A172 (cell line): ENCODE measurements around the gene APOBEC4. TPM values are rescaled to one million over a fixed set of nuclear protein-coding genes. Genes with fewer than 3 reads are reported as not detected.
"Not testable (repeated sequence)": the region's sequence is repeated elsewhere in the genome, so short reads cannot be mapped to it uniquely, and the experiment has no call there.

Source experiments
- DNase-seq: peaks from one replicate; pipeline ENCODE4 v3.0.0-alpha.2; 2015; ENCODE audit warnings: low spot score
- total RNA-seq: library from RNA; depleted of rRNA; stranded (reverse); fragments of >200 nt; shearing (Covaris generic); gene quantifications from 2 replicates; pipeline ENCODE4 v1.2.3, GENCODE V29; 2014

APOBEC4 gene
- total RNA-seq, 1 experiment from 2014 or later = not detected

DNA sequence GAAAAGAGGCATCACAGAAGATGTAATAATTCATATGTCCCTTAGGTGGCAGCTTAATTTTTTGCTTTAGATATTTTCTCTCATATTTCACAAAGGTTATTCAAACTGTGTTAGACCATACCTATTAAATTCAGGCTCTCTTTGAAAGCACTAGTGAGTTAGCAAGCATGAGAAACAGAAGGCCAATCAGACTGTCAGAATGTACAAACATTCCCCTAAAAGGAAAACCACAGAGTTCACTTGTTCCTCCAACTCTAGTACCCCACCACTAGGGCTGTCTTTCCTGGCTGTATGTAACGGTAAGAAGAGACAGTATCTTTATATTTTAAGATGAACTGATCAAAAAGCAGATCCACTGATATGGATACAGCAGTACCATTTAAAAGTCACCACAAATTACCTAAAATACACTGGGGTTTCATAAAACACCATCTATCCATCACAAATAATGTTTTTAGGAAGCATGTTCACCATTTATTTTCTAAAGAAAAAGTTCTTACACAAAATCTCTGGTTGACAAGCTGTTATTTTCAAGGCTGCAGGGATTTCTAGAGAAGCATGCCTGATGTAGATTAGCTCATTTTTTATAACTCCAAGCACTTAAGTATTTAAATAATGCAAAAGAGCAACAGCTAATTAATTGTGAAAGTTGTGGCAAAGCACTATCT, 19.3 kb downstream of the APOBEC4 start:
- peak; percentile 89 for DNase-seq

DNA sequence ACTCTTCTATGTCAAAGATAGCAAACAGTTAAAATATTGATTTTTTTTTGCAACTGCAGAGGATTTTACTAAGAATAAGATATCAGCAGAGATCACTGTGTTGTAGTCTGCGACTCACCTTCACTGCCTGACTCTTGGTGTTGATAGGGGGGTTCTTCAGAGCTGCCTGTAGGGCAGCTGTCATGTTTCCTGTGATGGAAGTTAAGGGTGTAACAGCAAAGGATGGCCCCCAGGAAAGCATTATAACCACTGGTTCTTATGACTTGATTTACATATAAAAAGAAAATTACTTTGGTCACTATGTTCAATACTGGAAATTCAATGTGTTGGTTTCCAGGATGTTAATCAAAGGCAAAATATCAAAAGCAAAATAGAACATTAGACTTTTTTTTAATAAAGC, 20.2 kb downstream of the APOBEC4 start:
- peak; percentile 25 for DNase-seq

DNA sequence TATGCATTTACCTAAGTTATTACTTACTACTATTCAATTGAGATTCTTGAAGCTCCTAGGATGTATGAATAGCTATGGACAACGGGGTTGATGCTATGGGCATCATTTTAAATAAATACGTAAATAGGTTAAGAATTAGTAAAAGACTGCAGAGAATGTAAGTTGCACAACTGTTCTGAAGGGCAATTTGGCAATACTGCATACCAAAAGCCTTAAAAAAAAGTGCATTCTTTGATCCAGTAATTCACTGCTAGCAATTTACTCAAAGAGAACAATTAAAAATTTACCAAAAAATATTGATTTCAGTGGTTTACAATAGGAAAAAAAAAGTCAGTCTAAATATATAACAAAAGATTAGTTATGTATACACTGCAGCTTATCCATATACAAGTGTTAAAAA, 21.0 kb downstream of the APOBEC4 start:
- DNase-seq = no peak

DNA sequence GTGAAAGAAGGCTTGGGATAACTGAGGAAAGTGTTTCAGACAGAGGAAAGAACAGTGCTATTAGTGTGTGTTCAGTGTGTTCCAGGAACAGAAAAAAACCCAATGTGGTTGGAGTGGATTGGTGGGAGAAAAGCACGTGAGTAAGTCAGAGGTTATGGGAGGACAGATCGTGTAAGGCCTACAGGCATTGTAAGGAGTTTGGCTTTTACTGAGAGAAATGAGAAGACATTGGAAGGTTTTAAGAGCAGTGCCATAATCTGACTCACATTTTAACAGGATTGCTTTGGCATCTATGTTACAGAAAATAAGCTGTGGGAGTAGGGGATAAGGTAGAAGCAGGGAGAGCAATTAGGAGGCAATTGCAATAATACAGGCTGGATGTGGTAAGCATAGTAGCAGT, 22.4 kb downstream of the APOBEC4 start:
- no peak for DNase-seq

DNA sequence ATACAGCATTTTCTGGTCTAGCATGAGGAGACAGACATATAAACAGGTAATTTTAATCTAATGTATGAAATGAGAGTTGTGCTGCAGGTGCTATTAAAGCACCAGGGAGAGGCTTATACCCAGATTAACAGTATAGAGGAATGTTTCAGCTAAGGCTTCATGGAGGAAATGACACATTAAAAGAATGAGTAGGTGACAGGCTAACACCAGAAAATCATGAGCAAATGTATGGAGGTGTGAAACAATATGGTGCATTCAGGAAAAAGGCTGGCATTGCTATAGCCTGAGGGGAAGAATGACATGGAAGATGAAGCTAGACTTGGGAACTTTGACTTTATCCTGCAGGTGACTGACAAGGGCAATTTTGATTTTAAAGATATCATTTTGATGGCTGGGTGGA, 24.6 kb downstream of the APOBEC4 start:
- DNase-seq = no peak

DNA sequence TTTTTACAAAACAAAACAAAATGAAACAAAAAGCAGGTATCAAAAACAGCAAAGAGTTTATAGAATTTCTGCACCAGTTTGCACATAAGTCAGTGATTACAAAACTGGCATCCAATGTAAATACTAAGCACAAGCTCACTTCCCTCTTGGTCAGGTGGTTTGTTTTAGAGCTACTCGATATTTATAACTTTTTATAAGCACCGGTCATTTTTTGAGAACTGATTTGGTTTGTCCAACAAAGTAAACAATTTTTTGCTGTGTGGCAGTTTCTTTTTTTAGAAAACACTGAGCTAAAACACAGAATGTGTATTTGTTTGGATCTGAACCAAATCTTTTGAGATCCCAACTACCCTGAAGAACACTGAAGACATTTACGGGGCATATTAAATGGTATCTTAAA, 26.9 kb downstream of the APOBEC4 start:
- not testable (repeated sequence) for DNase-seq

DNA sequence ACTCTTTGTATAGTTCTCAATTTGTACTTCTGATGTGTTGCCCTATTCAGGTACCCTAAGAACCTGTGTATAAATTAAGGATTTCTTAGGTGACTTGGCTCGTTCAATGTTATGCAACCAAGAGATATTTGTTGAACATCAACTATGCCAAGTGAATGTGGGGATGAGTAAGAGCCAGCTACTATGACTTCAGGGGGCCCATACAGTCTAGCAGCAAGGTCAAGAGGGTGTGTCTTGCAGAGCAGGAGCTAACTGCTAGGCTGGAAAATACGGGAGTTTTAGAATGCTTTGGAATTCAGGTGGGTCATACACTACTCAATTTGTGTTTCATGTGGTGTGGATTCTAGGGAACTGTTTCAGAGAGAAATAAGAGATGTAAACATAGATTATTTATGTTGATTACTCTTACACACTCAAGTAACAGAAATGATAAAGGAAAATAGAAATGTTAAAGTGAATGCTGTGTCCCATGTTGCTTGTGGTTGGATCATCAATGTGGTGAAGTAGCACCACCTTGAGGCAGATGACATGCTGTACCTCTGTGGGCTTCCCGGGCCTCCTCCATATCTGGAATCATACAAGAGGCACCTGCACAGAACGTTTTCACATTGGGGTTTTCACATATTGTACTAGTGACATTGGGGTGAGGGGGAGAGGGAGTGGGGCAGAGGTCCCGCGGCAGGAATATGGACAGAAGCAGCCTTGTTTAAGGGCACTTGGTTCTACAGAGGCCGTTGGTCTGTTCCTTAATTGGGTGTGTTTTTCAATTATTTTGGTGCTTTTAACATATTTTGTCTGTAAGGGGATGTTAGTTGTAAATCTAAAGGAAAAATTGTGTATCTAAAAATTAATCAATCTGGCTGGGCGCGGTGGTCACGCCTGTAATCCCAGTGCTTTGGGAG, 30.0 kb downstream of the APOBEC4 start:
- DNase-seq = peak; percentile 65

DNA sequence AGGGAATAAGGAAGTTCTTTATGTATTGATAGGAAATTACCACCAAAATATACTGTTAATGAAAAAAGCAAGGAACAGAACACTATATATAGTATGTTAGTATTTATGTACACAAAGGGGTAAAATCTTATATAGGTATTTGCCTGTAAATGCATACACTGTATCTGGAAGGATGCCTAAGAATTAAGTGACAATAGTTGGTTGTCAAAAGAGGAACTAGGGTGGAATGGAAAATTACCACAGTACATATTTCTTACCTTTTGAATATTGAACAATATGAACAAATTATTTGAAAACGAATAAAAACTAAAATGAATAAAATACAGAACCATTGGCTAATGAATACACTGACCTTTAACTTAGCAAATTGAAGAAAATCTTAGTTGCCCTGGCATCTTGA, 31.1 kb downstream of the APOBEC4 start:
- DNase-seq = no peak

DNA sequence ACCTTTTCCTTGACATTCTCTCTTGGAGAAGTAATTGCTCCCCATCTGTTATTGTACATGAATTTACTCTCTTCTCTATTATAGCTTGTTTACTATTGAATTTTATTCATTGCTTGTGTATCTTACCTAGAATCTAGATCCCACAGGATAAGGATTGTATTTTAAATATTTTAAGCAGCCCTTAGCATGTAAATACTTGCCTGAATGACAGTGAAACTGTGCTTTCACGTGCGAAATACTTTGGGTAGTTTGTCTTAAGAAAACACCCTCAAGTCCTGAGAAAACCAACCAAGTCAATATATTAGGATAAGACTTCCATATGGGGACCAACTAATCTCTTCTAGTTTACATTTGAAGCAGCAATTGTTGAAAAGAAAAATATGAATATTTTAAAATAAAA, 32.8 kb downstream of the APOBEC4 start:
- no peak for DNase-seq

DNA sequence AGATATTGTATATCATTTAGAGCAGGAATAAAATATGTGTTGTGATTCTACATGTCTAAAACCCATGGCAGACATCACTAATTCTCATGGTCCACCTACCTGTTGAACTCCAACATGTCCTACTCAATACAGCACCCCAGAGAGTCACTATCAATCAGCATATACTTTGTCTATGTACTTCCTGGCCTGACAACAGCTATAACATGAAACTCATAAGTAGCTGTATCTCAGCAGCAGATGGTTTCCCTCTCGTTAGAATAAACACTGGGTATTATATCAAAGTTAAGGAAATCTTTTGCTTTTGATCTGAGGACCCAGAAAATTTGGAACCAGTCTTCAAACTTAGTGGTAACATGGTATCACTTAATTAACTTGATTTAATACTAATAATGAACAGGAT, 33.3 kb downstream of the APOBEC4 start:
- no peak for DNase-seq

DNA sequence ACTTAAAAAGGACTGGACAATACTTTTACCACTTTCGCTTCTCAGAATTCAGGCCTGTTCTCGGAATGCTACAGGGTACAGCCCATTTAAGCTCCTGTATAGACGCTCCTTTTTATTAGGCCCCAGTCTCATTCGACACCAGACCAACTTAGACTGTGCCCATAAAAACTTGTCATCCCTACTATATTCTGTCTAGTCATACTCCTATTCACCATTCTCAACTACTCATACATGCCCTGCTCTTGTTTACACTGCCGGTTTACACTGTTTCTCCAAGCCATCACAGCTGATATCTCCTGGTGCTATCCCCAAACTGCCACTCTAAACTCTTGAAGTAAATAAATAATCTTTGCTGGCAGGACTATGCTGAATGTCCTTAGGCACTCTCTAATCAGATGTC, 34.9 kb downstream of the APOBEC4 start:
- not testable (repeated sequence) for DNase-seq

DNA sequence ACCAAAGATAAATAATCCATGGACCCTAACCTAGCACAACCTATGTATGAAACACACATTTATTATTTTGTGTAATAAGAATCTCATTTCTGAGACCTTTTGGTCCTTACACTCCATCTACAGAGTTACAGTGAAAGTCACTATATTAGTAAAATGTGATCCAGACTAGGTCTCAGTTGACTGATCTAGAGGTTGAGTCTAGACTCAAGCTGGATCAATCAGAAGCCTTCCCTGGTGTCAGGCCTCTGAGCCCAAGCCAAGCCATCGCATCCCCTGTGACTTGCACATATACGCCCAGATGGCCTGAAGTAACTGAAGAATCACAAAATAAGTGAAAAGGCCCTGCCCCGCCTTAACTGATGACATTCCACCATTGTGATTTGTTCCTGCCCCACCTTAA, 40.1 kb downstream of the APOBEC4 start:
- not testable (repeated sequence) for DNase-seq

DNA sequence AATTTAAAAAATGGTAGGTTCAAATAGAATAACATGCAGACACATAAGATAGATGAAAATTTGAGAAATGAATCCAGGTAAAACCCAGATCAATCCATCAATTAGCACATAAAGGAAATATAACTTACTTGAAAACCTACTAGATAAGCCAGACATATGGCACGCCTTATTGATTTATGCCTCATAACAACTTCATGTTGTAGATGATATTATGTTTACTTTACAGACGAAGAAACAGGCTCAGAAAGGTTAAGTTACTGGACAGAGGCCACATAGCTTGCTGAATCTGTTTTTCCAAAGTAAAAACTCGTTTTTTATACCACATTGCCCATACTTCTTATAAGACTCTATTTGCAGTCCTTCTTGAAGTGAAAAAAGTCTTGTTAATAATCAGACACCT, 40.7 kb downstream of the APOBEC4 start:
- no peak for DNase-seq

DNA sequence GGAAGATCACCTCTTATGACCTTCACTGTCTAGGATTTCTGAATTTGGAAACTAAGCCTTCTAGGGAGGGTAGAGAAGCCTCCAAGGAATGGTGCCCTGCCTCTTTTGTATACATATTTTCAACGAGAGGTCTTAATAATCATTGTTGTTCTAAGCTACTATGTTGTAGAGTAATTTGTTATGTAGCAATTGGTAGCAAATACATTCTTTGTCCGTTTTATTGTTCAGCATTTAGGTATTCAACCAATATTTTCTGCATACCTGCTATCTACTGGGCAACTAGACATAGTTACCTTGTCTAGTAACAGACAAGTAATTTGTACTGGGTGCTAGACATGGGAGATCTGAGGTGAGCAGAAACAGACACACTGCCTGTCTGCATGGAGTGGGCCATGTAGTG, 42.1 kb downstream of the APOBEC4 start:
- DNase-seq = no peak

DNA sequence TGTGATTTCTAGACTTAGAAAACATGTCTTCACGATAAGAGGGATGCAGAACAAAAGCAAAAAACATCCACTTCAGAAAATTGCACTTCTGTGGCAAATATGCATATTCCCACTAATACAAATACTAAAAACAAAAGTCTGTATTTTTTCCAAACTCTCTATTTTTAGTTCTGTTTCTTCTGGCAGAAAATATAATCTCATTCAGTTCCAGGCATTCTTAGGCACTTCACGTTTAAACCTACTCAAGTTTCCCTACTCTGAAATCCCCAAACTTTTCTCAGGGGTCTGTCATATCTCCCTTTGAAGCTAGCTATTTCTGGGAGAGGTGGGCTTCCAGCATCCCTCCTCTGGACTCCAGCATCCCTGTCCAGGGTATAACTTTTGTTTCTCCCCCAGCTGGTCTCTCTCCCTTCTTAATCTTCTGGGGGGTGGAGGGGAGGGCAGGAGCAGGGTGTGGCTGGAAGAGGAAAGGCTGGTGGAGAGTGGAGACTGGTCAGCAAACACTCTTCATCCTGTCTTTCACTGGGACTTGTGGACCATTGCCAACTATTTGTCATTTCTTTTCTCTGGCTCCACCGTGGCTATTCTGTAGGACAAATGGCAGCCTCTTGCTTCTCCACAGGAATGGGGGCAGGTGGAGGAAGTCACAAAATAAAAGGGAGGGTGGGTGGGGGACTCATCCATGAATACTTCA, 43.2 kb downstream of the APOBEC4 start:
- DNase-seq = peak; percentile 73

DNA sequence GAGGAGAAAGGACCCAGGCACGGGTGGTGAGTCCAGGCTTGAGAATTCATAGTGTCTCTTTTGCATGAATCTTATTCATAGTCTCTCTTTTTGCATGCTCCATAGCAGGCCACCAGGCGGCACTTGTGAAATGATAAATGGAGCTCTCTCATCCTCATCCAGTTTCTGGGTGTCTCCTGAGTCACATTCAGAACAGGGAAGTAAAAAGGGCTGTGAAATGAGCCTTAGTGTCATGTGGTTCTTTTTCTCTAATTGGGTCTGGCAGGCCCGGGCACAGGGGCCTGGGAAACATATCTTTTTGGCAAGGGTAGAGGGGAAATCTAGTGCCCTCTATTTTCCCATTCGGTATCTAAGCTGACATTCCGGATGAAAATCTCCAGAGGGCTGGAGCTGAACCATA, 43.8 kb downstream of the APOBEC4 start:
- peak; percentile 78 for DNase-seq

DNA sequence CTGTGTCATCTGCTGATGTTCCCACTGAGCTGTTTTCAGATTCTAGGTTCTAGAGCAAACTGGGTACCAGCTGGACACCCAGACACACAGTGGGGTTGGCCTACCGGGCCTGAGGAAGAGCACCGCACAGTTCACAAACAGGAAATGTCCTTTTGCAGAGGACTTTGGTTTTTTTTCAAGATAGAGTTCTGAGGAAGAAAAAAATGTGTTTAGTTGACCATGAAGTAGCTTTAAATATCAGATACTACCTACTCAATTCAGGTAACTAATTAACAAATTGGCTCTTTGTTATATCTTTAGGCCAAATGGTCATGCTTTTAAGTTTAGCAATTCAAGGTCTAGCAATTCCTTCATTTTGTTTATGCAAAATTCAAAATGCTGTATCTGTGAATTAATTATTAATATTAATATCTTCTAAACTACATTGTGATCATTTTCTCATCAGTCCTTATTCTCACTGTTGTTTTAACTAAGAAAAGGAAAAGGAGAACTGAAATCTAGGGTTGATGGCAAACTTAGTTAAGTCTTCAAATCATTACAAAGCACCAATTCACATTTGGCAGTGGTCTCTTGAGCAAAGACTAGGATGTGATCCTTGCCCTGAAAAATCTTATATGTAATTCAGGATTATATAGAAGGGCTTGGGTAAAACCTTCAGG, 45.7 kb downstream of the APOBEC4 start:
- DNase-seq = no peak

DNA sequence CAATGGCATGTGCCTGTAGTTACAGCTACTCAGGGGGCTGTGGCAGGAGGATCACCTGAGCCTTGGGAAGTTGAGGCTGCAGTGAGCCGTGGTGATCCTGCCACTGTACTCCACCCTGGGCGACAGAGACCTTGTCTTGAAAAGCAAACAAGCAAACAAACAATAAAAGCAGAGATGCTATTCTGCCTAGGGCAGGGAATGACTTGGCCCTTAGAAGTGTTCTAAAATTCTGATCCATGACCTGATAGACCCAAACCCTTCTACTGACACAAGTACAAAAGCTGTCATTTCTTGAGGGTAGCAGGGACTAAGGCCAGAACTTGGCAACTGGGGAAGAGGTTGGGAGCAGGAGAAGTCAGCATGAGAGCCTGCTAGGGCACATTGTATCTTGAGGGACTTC, 47.2 kb downstream of the APOBEC4 start:
- DNase-seq = no peak

DNA sequence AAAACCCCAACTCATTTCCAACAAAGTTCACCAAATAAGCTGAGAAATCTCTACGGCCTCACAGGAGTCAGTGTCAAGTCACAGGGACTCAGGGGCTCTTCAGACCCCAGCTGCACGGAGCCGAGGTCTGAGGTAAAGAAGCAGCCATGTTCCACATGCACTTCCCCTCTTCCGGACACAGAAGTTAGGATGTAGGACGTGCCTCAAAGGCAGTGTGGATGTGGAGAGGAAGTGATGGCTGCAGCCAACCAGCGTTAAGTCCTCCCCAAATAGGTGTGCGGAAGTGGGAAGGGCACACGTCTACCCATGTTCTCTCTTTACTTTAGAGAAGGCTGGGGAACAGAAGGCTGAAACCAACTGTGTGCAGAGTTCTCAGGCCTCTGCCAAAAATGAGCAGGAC, 48.3 kb downstream of the APOBEC4 start:
- no peak for DNase-seq

DNA sequence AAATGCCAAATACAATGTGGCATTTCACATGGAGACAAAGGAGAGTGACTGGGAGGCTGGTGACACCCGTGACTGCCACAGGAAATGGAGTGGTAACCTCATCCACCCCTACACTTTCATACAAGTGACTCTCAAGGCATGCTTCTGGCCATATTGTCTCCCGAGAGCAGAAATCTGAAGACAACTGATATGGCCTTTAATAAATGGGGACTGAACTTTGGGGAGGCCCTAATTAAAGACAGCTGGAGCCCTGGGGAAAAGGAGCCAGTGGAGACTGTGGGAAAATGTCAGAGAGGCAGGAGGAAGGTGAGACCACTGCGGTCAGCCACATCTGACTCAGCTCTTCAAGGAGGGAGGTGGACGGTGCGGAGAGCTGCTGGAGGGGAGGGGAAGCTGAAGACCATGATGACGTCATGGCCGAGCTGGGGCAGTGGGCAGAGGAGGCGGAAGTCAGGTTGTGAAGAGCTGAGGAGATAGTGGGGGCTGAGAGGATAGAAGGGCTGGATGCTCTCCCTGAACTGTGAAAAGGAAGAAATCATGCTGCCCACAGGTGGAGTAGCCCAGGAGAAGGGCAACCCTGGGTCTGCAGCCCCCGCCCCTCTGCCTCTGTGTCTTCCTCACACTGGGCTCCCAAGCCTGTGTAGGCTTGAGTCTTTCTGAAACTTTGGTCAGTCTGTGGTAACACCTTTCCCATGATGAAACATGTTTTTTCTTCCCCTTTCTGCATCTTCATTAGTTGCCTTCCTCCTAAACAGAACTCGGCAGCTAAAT, 48.9 kb downstream of the APOBEC4 start:
- DNase-seq = peak; percentile 96

DNA sequence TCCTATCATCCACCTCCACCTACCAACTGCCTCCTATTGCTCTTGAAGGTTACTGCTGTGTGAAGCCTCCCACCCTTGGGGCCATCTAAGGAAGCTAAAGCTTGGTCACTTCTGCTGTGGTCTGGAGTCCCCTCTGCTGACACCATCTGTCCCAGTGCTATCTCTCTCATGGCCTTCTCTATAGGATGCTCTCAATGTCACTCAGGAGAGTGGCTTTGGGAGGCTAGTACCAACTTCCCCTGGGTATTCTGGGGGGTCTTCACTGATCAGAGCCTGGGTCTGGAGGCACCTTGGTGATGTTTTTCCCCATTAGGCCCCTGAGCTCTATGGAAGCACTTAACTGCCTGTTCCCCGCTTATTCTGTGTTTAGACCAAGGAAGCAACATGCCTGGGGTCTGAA, 50.6 kb downstream of the APOBEC4 start:
- DNase-seq = no peak
